RPMI8226 (cell line): ENCODE data around the gene RPTOR.

Source experiments
- DNase-seq: peaks from one replicate; pipeline ENCODE4 v3.0.0-alpha.2; 2015

The RPTOR gene

GRCh38 chr17:80923211-80924110 lies 378.8 kb downstream of the RPTOR start:
- no peak for DNase-seq

GRCh38 chr17:80924111-80924806 lies 379.6 kb downstream of the RPTOR start:
- DNase-seq, result no peak

GRCh38 chr17:80924807-80925610 lies 380.4 kb downstream of the RPTOR start:
- DNase-seq, result no peak

GRCh38 chr17:80925688-80926335 lies 381.2 kb downstream of the RPTOR start:
- DNase-seq, result no peak

GRCh38 chr17:80926591-80927250 lies 382.1 kb downstream of the RPTOR start:
- DNase-seq, result no peak

- DNase-seq, result no peak
These were observed 383.2 kb downstream of the RPTOR start for GRCh38 chr17:80927791-80928216.

- no peak for DNase-seq
These were observed 384.8 kb downstream of the RPTOR start for GRCh38 chr17:80929449-80929848.

GRCh38 chr17:80930335-80931279 lies 386.0 kb downstream of the RPTOR start:
- no peak for DNase-seq

GRCh38 chr17:80931421-80932265 lies 387.0 kb downstream of the RPTOR start:
- DNase-seq, result no peak

- DNase-seq, result no peak
These were observed 390.9 kb downstream of the RPTOR start for GRCh38 chr17:80935526-80935925.

GRCh38 chr17:80936218-80936617 lies 391.6 kb downstream of the RPTOR start:
- no peak for DNase-seq

- DNase-seq, result no peak
These were observed 392.1 kb downstream of the RPTOR start for GRCh38 chr17:80936723-80937122.

- no peak for DNase-seq
These were observed 393.1 kb downstream of the RPTOR start for GRCh38 chr17:80937462-80938381.

GRCh38 chr17:80938556-80938955 lies 393.9 kb downstream of the RPTOR start:
- no peak for DNase-seq

GRCh38 chr17:80939151-80940145 lies 394.8 kb downstream of the RPTOR start:
- no peak for DNase-seq

GRCh38 chr17:80940171-80941123 lies 395.8 kb downstream of the RPTOR start:
- DNase-seq, result peak; percentile 37
